ENCODE results near the gene MCF2.

- TF ChIP-seq POLR2A (IDR thresholded peaks at IDR 0.05; ENCODE audit: low read depth, low read length) (no peak), POLR2AphosphoS5 (IDR thresholded peaks at IDR 0.05; ENCODE audit: low read depth, low read length) (no peak)
Measured at GRCh38 chrX:139538907-139539790, 168.8 kb downstream of the MCF2 start.
